Measurements from ENCODE around the gene ATP9A. TPM values are rescaled to one million over a fixed set of nuclear protein-coding genes. Genes with fewer than 3 reads are reported as not detected.

ATP9A gene
- total RNA-seq, 3 donors from 2014 or later = 54.0 to 102 (median 59.4) TPM

- Histone ChIP-seq H3K4me3 (no peak overlapping the region), H3K36me3 (ENCODE audit: low read depth) (no peaks in the 10 kb centered on the region), H3K9me3 (no peaks in the 10 kb centered on the region), H3K4me1 (ENCODE audit: low read depth) (no peaks in the 10 kb centered on the region)
- intact Hi-C loops (cut with DNase I, micrococcal nuclease) = no loop called here
- ATAC-seq (no peak), DNase-seq (no peak)
- no peak for TF ChIP-seq CTCF (IDR thresholded peaks at IDR 0.05)
These were observed 132.1 kb downstream of the ATP9A start for GRCh38 chr20:51636123-51636522.

GRCh38 chr20:51635680-51636079 lies 132.5 kb downstream of the ATP9A start:
- Histone ChIP-seq H3K4me3 (no peak overlapping the region), H3K4me1 (ENCODE audit: low read depth) (no peaks in the 10 kb centered on the region), H3K9me3 (no peaks in the 10 kb centered on the region), H3K36me3 (ENCODE audit: low read depth) (no peaks in the 10 kb centered on the region)
- no peak for DNase-seq
- no peak for TF ChIP-seq CTCF (IDR thresholded peaks at IDR 0.05)
- intact Hi-C loops (cut with DNase I, micrococcal nuclease) = no loop called here
- no peak for ATAC-seq

- no peaks in the 10 kb centered on the region for H3K36me3 ChIP-seq (ENCODE audit: low read depth)
- no peak overlapping the region for H3K4me3 ChIP-seq
- ATAC-seq (no peak), DNase-seq (no peak)
- TF ChIP-seq CTCF (IDR thresholded peaks at IDR 0.05) = no peak
- no peaks in the 10 kb centered on the region for H3K9me3 ChIP-seq
- H3K4me1 ChIP-seq (ENCODE audit: low read depth) = no peaks in the 10 kb centered on the region
- intact Hi-C loops (cut with DNase I, micrococcal nuclease) = no loop called here
These were observed 133.3 kb downstream of the ATP9A start for GRCh38 chr20:51634877-51635276.

GRCh38 chr20:51634257-51634656 lies 133.9 kb downstream of the ATP9A start:
- TF ChIP-seq CTCF (IDR thresholded peaks at IDR 0.05) = no peak
- no peaks in the 10 kb centered on the region for H3K4me1 ChIP-seq (ENCODE audit: low read depth)
- intact Hi-C loops (cut with DNase I, micrococcal nuclease) = no loop called here
- H3K36me3 ChIP-seq (ENCODE audit: low read depth) = no peaks in the 10 kb centered on the region
- H3K4me3 ChIP-seq = no peak overlapping the region
- DNase-seq = no peak
- no peaks in the 10 kb centered on the region for H3K9me3 ChIP-seq
- no peak for ATAC-seq

- H3K4me3 ChIP-seq = no peak overlapping the region
- intact Hi-C loops (cut with DNase I, micrococcal nuclease) = no loop called here
- no peaks in the 10 kb centered on the region for H3K36me3 ChIP-seq (ENCODE audit: low read depth)
- DNase-seq (no peak), ATAC-seq (no peak)
- no peaks in the 10 kb centered on the region for H3K4me1 ChIP-seq (ENCODE audit: low read depth)
- H3K9me3 ChIP-seq = no peaks in the 10 kb centered on the region
- no peak for TF ChIP-seq CTCF (IDR thresholded peaks at IDR 0.05)
These were observed 134.8 kb downstream of the ATP9A start for GRCh38 chr20:51633430-51633829.

- no peaks in the 10 kb centered on the region for H3K4me1 ChIP-seq (ENCODE audit: low read depth)
- no peaks in the 10 kb centered on the region for H3K9me3 ChIP-seq
- H3K36me3 ChIP-seq (ENCODE audit: low read depth) = no peaks in the 10 kb centered on the region
- intact Hi-C loops (cut with DNase I, micrococcal nuclease) = no loop called here
- no peak overlapping the region for H3K4me3 ChIP-seq
- no peak for TF ChIP-seq CTCF (IDR thresholded peaks at IDR 0.05)
- ATAC-seq = no peak
- no peak for DNase-seq
These were observed 136.2 kb downstream of the ATP9A start for GRCh38 chr20:51631953-51632352.
